Upper lobe of left lung (tissue), 4 donors: Measurements from ENCODE around the gene CEACAM19.

Experiments
- CTCF ChIP-seq, 6 experiments: fragments of 450-650 bp in 4 of 6; fragments of 200-600 bp in 2 of 6; sonication (generic) in 2 of 6; IDR thresholded peaks; one replicate each; pipeline ENCODE4 v1.5.1; 2016 to 2019; ENCODE audit warnings: antibody characterized with exemption in 6 of 6
- EP300 ChIP-seq, 4 donors: sonication (generic); formaldehyde crosslinking; IDR thresholded peaks; one replicate each; pipeline ENCODE4 v1.5.1; 2017; ENCODE audit warnings: antibody characterized with exemption in 4 of 4, control low read depth in 2 of 4

- TF ChIP-seq EP300 (IDR thresholded peaks at IDR 0.05) (no peak), CTCF (IDR thresholded peaks at IDR 0.05) (no peak)
These were observed 10.9 kb downstream of the CEACAM19 start for GRCh38 chr19:44681992-44682790.
